GM12878 (cell line): ENCODE measurements around the gene USP35. TPM values are rescaled to one million over a fixed set of nuclear protein-coding genes. Genes with fewer than 3 reads are reported as not detected.

ENCODE experiments used
- ATAC-seq: fragments of 200-7000 bp; cut with Tn5 transposase; 3 replicates; pipeline ENCODE4 v1.9.1; 2020; ENCODE audit warnings: mild to moderate bottlenecking, moderate library complexity
- BruUV-seq: library from RNA; stranded (reverse); fragments of 400-500 nt; replicated peaks from 2 replicates; lab custom pipeline; 2021; lab: Mats Ljungman, UMichigan
- CTCF ChIA-PET: fragments of 300-600 bp; sonication (Branson Sonifier 250); formaldehyde crosslinking; extraction: SDS; loops from one replicate; lab custom pipeline; 2021; ENCODE audit warnings: inconsistent platforms; lab: Yijun Ruan, JAX
- POLR2A ChIA-PET: fragments of 350-600 bp; formaldehyde crosslinking; extraction: SDS; loops from one replicate; lab custom pipeline; 2021; ENCODE audit warnings: inconsistent platforms; lab: Charles Lee
- RAD21 ChIA-PET: fragments of 300-600 bp; sonication (Branson Sonifier 250); formaldehyde crosslinking; loops from one replicate; lab custom pipeline; 2023; ENCODE audit warnings: antibody characterized with exemption; ENCODE audit not compliant: unreplicated experiment; lab: Charles Lee
- SMC1A ChIA-PET: fragments of 300-600 bp; sonication (Branson Sonifier 250); formaldehyde crosslinking; loops from one replicate; lab custom pipeline; 2023; ENCODE audit not compliant: unreplicated experiment, uncharacterized antibody; lab: Charles Lee
- DNase-seq: peaks from one replicate; pipeline ENCODE4 v3.0.0-alpha.2; 2011; ENCODE audit warnings: low read depth, low spot score
- FAIRE-seq: peaks from 3 replicates; lab custom pipeline; 2011; peaks lifted over from hg19 to GRCh38; lab: Jason Lieb, UNC
- H2AFZ ChIP-seq: 2 replicates; pipeline ENCODE4 v1.6.0; 2011; ENCODE audit warnings: low read depth, low read length, control low read depth; ENCODE audit not compliant: control insufficient read depth
- H3K27ac ChIP-seq: 2 replicates; pipeline ENCODE4 v1.5.1; 2011; ENCODE audit warnings: control low read depth; ENCODE audit not compliant: control insufficient read depth, insufficient read depth
- H3K27me3 ChIP-seq, 2 experiments: replicated peaks in 1 of 2; 2 replicates each; pipeline versions ENCODE4 v1.6.0 to v1.6.1; 2011; ENCODE audit warnings: low read length in 1 of 2; ENCODE audit not compliant: control insufficient read depth in 2 of 2, insufficient read depth in 2 of 2
- H3K36me3 ChIP-seq, 2 experiments: 2 replicates each; pipeline ENCODE4 v1.5.1; 2011; ENCODE audit warnings: low read length in 1 of 2; ENCODE audit not compliant: control insufficient read depth in 2 of 2, insufficient read depth in 2 of 2
- H3K4me1 ChIP-seq: 2 replicates; pipeline ENCODE4 v1.6.1; 2011; ENCODE audit warnings: mild to moderate bottlenecking, low read length, moderate library complexity, mixed read lengths; ENCODE audit not compliant: control insufficient read depth, insufficient read depth
- H3K4me2 ChIP-seq: 2 replicates; pipeline ENCODE4 v1.6.0; 2011; ENCODE audit warnings: control low read depth; ENCODE audit not compliant: control insufficient read depth, insufficient read depth
- H3K4me3 ChIP-seq: fragments of 200-600 bp; sonication (generic); 2 replicates; pipeline ENCODE4 v1.5.1; 2016
- H3K79me2 ChIP-seq: 2 replicates; pipeline ENCODE4 v1.6.0; 2011; ENCODE audit warnings: low read length; ENCODE audit not compliant: control insufficient read depth, insufficient read depth
- H3K9ac ChIP-seq: 2 replicates; pipeline ENCODE4 v1.8.0; 2011; ENCODE audit warnings: low read length, control low read depth, mixed read lengths; ENCODE audit not compliant: control insufficient read depth, insufficient read depth
- H3K9me3 ChIP-seq: replicated peaks from 3 replicates; pipeline ENCODE4 v1.5.1; 2011; ENCODE audit warnings: mild to moderate bottlenecking, low read length; ENCODE audit not compliant: control insufficient read depth, insufficient read depth
- H4K20me1 ChIP-seq: 2 replicates; pipeline ENCODE4 v1.6.0; 2011; ENCODE audit not compliant: control insufficient read depth, insufficient read depth
- BACH1 ChIP-seq: fragments of 450-650 bp; IDR thresholded peaks from 2 replicates; pipeline ENCODE4 v1.6.1; 2017; ENCODE audit warnings: mild to moderate bottlenecking, borderline replicate concordance
- CEBPB ChIP-seq, 2 experiments: fragments of 150-350 bp in 1 of 2; IDR thresholded peaks; 2 replicates each; pipeline ENCODE4 v1.6.1; 2012 to 2014; ENCODE audit warnings: low read depth in 2 of 2, low read length in 2 of 2, borderline replicate concordance in 1 of 2, inconsistent platforms in 1 of 2
- MXI1 ChIP-seq: fragments of 150-350 bp; IDR thresholded peaks from 2 replicates; pipeline ENCODE4 v1.6.1; 2011; ENCODE audit warnings: low read depth, mild to moderate bottlenecking, inconsistent platforms, low read length, improper control_type of control experiment
- NFYB ChIP-seq: IDR thresholded peaks from 2 replicates; pipeline ENCODE4 v1.6.1; 2011; ENCODE audit warnings: low read depth, mild to moderate bottlenecking, low read length, improper control_type of control experiment, moderate library complexity; ENCODE audit not compliant: insufficient read depth
- POLR2A ChIP-seq: IDR thresholded peaks from 2 replicates; pipeline ENCODE4 v1.6.1; 2011; ENCODE audit warnings: low read depth, mild to moderate bottlenecking, low read length
- TCF3 ChIP-seq: IDR thresholded peaks from 2 replicates; pipeline ENCODE4 v1.6.1; 2012; ENCODE audit warnings: low read depth, mild to moderate bottlenecking, low read length, borderline replicate concordance; ENCODE audit not compliant: insufficient read depth
- ZZZ3 ChIP-seq: IDR thresholded peaks from 2 replicates; pipeline ENCODE4 v1.6.1; 2011; ENCODE audit warnings: low read depth; ENCODE audit not compliant: control insufficient read depth, insufficient read length
- WGBS: methylation state at CpG from one replicate; pipeline ENCODE4 v1.1.6; 2016; ENCODE audit warnings: low lambda C conversion rate; ENCODE audit not compliant: insufficient replicate concordance, insufficient coverage; ENCODE audit errors: missing lambda C conversion rate; 5-methylcytosine and 5-hydroxymethylcytosine counted together
- in situ Hi-C: fragments of 300-500 bp; cut with MboI; formaldehyde crosslinking; loops from 9 replicates; pipeline ENCODE4 v1.14.3; 2018; ENCODE audit warnings: mixed read lengths
- intact Hi-C: fragments of 100-400 bp; cut with micrococcal nuclease; formaldehyde crosslinking; loops from one replicate; pipeline ENCODE4 v1.14.2; 2022; ENCODE audit not compliant: unreplicated experiment
- polyA plus RNA-seq, 11 experiments: library from polyadenylated mRNA; depleted of rRNA in 4 of 11; unstranded in 6 of 11; stranded (reverse) in 5 of 11; fragments of >200 nt; fragmentation: Nextera tagmentation in 4 of 11; fragmentation: Illumina TruSeq in 1 of 11; extraction: Ambion mirVana in 4 of 11; extraction: Trizol in 1 of 11; gene quantifications; 1 replicate in 1 of 11; 2 replicates in 10 of 11; pipeline versions ENCODE4 v1.2.1 to v1.2.3, GENCODE V29; 2011 to 2016; ENCODE audit warnings: inconsistent platforms in 2 of 11, missing spikeins in 2 of 11, low read depth in 1 of 11
- total RNA-seq, 4 experiments: library from RNA; depleted of rRNA in 3 of 4; stranded (reverse); fragments of >200 nt in 3 of 4; fragmentation: Illumina TruSeq in 1 of 4; extraction: Trizol in 1 of 4; gene quantifications; 2 replicates each; pipeline versions ENCODE4 v1.2.1 to v1.2.3, GENCODE V29; 2013 to 2021
- TF ChIP-seq, protein P1 (sequence below): fragments of 450-650 bp; IDR thresholded peaks from 2 replicates; pipeline ENCODE4 v1.6.1; 2016; ENCODE audit warnings: mild to moderate bottlenecking
- TF ChIP-seq, protein P2 (sequence below): fragments of 450-650 bp; IDR thresholded peaks from 2 replicates; pipeline ENCODE4 v1.6.1; 2017; ENCODE audit warnings: mild to moderate bottlenecking, low read depth, inconsistent platforms; ENCODE audit not compliant: poor library complexity, severe bottlenecking

Gene USP35
- total and polyA plus RNA-seq, 10 of the 15 experiments (the other 5 are each of a cell fraction or from before 2014, with no cell fraction given): 0.13 to 6.4 (median 3.1) TPM; not detected in 1

DNA sequence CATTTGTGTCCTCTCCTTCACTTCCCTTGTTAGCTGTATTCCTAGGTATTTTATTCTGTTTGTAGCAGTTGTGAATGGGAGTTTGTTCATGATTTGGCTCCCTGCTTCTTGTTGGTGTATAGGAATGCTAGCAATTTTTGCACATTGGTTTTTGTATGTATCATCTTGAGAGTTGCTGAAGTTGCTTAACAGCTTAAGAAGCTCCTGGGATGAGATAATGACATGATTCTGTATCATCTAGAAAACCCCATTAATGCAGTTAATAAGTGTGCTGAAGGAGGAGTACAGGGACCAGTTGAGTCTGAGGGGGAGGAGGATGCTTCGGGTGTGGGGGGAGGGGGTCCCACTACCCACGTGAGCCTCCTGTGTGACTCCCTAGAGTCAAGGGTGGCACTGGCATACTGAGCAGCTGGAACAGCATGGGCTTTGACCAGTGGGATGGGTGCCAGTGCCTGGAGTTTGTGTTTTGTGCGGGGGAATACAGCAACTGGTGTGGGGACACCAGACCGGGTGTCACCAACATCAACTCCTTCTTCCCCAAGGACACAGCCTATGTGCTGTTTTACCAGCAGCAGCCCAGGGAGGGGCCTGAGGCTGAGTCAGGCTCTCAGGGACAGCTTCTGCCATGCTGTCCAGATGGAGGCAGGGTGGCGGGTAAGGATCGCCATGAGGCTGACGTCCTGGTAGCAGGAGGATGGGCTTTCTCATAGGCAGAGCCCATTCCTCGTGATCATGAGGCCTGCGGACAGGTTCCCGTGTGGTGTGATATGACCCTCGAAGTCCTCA, 24.1 kb downstream of the USP35 start:
- Histone ChIP-seq H2AFZ (no peak overlapping the region), H3K4me2 (no peak overlapping the region), H3K4me1 (no peaks in the 10 kb centered on the region), H3K9me3 (no peaks in the 10 kb centered on the region), H3K27ac (no peak overlapping the region), H3K27me3 (no peaks in the 10 kb centered on the region), H4K20me1 (no peaks in the 10 kb centered on the region), H3K36me3 (peaks cover 0 to 5% of the 10 kb centered on the region in 2 experiments), H3K9ac (no peak overlapping the region), H3K79me2 (no peaks in the 10 kb centered on the region), H3K4me3 (no peak overlapping the region)
- ATAC-seq (no peak), DNase-seq (no peak), FAIRE-seq (no peak)
- RAD21 ChIA-PET: interaction anchor here (1.0 kb wide), 1 partner anchor 15 kb away, joined by 3 read pairs; no protein-coding TSS in a partner anchor
- CTCF ChIA-PET: no interaction called here
- in situ Hi-C loops (no loop called here), intact Hi-C loops (no loop called here)
- POLR2A ChIA-PET: no interaction called here
- TF ChIP-seq BACH1 (no peak), MXI1 (no peak), POLR2A (0 out of 2 replicates have a peak, but pooled peaks have one; percentile 31)
- SMC1A ChIA-PET: interaction anchor here (1.2 kb wide), 1 partner anchor 19 kb away, joined by 3 read pairs; no protein-coding TSS in a partner anchor
- WGBS: 87% methylated on average over 11 of the region's 11 CpGs
- BruUV-seq: no TSS peak

DNA sequence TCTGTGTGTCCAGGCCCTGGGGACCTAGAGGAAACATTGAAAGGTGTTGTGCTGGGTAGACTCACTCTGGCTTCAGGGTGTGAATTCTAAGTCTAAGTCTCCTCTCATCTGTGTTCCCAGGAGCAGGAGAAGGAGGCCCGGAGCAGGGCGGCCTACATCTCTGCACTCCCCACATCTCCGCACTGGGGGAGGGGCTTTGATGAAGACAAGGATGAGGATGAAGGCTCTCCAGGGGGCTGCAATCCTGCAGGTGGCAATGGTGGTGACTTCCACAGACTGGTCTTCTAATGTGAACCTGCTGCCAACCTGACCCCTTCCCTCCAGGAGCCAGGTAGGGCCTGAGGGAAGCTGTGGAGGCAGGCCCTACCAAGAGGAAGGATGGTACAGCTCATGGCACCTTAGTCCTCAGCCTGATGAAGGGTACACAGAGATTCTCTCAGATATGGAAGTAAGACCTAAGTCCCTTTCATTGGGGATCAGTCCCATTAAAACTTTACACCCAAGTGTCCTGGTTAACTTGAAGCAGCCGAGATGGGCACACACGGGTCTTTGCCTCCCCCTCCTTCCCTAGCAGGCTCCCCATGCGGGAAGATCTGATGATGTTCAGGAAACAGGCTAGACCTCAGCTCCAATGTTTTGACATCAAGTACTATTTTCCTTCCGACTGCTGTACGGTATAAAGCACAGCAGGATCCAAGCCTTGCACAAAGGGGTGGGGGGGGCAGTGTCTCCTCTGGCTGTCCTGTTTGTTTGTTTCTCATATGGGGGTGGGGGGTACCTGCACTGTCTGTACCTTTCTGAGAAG, 25.0 kb downstream of the USP35 start:
- DNase-seq (no peak), FAIRE-seq (no peak), ATAC-seq (no peak)
- Histone ChIP-seq H2AFZ (no peak overlapping the region), H3K9ac (no peak overlapping the region), H3K36me3 (peaks cover 0 to 5% of the 10 kb centered on the region in 2 experiments), H3K4me2 (no peak overlapping the region), H3K27ac (no peak overlapping the region), H3K27me3 (no peaks in the 10 kb centered on the region), H3K4me1 (no peaks in the 10 kb centered on the region), H3K9me3 (no peaks in the 10 kb centered on the region), H3K79me2 (no peaks in the 10 kb centered on the region), H3K4me3 (no peak overlapping the region), H4K20me1 (no peaks in the 10 kb centered on the region)
- SMC1A ChIA-PET: no interaction called here
- POLR2A ChIA-PET: no interaction called here
- RAD21 ChIA-PET: interaction anchor here (1.0 kb wide), 1 partner anchor 14 kb away, joined by 3 read pairs; no protein-coding TSS in a partner anchor
- 98% methylated on average over 8 of the region's 8 CpGs for WGBS
- in situ Hi-C loops (no loop called here), intact Hi-C loops (no loop called here)
- no TSS peak for BruUV-seq
- CTCF ChIA-PET: no interaction called here
- TF ChIP-seq TCF3 (no peak), POLR2A (no peak), NFYB (no peak), ZZZ3 (no peak), CEBPB (IDR thresholded peaks at IDR 0.05; ENCODE audit: borderline replicate concordance in 1 of 2, low read depth in 2 of 2, low read length in 2 of 2) (no peak)
- TF ChIP-seq, protein P1, sequence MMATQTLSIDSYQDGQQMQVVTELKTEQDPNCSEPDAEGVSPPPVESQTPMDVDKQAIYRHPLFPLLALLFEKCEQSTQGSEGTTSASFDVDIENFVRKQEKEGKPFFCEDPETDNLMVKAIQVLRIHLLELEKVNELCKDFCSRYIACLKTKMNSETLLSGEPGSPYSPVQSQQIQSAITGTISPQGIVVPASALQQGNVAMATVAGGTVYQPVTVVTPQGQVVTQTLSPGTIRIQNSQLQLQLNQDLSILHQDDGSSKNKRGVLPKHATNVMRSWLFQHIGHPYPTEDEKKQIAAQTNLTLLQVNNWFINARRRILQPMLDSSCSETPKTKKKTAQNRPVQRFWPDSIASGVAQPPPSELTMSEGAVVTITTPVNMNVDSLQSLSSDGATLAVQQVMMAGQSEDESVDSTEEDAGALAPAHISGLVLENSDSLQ: no peak
- TF ChIP-seq, protein P2, sequence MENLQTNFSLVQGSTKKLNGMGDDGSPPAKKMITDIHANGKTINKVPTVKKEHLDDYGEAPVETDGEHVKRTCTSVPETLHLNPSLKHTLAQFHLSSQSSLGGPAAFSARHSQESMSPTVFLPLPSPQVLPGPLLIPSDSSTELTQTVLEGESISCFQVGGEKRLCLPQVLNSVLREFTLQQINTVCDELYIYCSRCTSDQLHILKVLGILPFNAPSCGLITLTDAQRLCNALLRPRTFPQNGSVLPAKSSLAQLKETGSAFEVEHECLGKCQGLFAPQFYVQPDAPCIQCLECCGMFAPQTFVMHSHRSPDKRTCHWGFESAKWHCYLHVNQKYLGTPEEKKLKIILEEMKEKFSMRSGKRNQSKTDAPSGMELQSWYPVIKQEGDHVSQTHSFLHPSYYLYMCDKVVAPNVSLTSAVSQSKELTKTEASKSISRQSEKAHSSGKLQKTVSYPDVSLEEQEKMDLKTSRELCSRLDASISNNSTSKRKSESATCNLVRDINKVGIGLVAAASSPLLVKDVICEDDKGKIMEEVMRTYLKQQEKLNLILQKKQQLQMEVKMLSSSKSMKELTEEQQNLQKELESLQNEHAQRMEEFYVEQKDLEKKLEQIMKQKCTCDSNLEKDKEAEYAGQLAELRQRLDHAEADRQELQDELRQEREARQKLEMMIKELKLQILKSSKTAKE: no peak
